Adrenal gland (tissue), 5 donors: ENCODE data around the gene RBM47.

ENCODE experiments used
- CTCF ChIP-seq, 6 experiments: fragments of 450-650 bp in 4 of 6; fragments of 200-600 bp in 2 of 6; sonication (generic) in 1 of 6; IDR thresholded peaks; 1 replicate in 5 of 6; 2 replicates in 1 of 6; pipeline versions ENCODE4 v1.5.1 to v1.8.0; 2016 to 2021; ENCODE audit warnings: antibody characterized with exemption in 6 of 6, mild to moderate bottlenecking in 2 of 6, moderate library complexity in 1 of 6
- POLR2A ChIP-seq, 2 donors: fragments of 450-650 bp; IDR thresholded peaks; one replicate each; pipeline ENCODE4 v1.6.1; 2017; ENCODE audit warnings: antibody characterized with exemption in 2 of 2, mild to moderate bottlenecking in 2 of 2, moderate library complexity in 1 of 2
- donor health status: DM: no; HTN: no; CAD: no.

DNA sequence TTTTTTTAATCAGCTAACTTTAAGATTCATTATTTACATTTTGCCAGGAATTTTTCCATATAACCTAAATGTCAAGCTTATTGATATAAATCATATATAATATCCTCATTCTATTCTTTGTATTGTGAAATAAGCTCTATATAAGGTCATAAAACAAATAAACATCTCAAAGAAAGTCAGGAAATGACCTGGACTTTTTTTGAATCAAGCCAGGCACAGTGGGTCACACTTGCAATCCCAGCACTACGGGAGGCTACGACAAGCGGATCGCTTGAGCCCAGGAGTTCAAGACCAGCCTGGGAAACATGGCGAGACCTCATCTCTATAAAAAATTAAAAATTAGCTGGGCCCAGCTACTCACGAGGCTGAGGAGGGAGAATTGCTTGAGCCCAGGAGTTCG lies 88.9 kb downstream of the RBM47 start:
- no peak for TF ChIP-seq CTCF (IDR thresholded peaks at IDR 0.05)
- no peak for TF ChIP-seq POLR2A (IDR thresholded peaks at IDR 0.05)
